ENCODE data around the gene TSHZ2. TPM values are rescaled to one million over a fixed set of nuclear protein-coding genes. Genes with fewer than 3 reads are reported as not detected.

The TSHZ2 gene
- total and polyA plus RNA-seq, 2 of the 4 experiments (the other 2 are of a cell fraction), result under 0.01 to 0.02 TPM

DNA sequence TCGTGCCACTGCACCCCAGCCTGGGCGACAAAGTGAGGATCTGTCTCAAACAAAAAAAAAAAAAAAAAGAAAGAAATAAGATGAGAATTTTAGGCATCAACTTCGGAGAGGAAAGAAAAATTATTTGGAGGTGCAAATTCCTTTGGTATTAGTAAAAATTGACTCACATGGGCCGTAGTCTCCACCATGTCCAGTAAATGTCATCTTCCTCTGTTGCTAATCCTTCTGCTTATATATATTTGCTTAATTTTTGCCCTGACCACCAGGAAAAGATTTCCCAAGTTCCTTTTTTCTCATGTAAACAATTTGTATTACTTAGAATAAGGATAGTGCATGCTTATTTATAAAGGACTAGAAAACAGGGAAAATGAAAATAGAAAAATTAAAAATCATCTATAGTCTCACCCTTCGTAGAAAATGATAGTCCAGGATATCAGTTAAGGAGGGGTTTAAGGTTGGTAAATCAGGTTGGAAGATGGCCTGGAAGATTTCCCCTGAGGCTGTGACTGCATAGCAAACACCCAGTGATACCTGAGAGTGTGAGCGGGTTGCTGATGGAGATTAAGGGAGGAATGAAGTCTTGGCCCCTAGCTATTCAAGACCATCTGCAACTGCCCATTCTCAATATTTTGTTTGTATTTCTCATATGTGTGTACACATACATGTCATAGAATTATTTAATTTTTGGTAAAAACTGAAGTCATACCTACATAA lies 380.7 kb downstream of the TSHZ2 start:
- Histone ChIP-seq H2AK5ac (ENCODE audit: low read depth, low read length) (no peak overlapping the region), H3K56ac (ENCODE audit: extremely low read depth, insufficient read depth, low read length) (no peak overlapping the region), H2AK9ac (replicated peaks; ENCODE audit: low read depth, low read length, poor library complexity) (no peak overlapping the region), H4K91ac (ENCODE audit: insufficient read depth, low read depth, low read length) (no peak overlapping the region), H3K23ac (ENCODE audit: low read depth, low read length) (no peak overlapping the region), H3K14ac (replicated peaks; ENCODE audit: low read depth, low read length) (no peak overlapping the region), H4K20me1 (ENCODE audit: insufficient read depth, low read length) (no peaks in the 10 kb centered on the region), H2BK5ac (ENCODE audit: low read depth, low read length, poor library complexity, severe bottlenecking) (no peak overlapping the region), H3K4me1 (ENCODE audit: control insufficient read depth, insufficient read depth, low read length) (peaks cover 5% of the 10 kb centered on the region; the same call in 1 of the 2 replicates), H2BK20ac (ENCODE audit: low read depth, low read length) (peak overlapping the region; percentile 76; the same call in 1 of the 2 replicates), H3K4me2 (ENCODE audit: low read depth, low read length) (no peak overlapping the region), H3K36me3 (ENCODE audit: control insufficient read depth, insufficient read depth, low read length) (no peaks in the 10 kb centered on the region), H2BK120ac (ENCODE audit: low read depth, low read length) (no peak overlapping the region), H3K79me1 (ENCODE audit: low read depth in 1 of 2, low read length in 2 of 2) (no peaks in the 10 kb centered on the region), H3K9me3 (ENCODE audit: control insufficient read depth, insufficient read depth, low read length) (peaks cover 3% of the 10 kb centered on the region), H3K9ac (ENCODE audit: low read depth, low read length) (no peak overlapping the region), H3K4ac (ENCODE audit: low read depth, low read length) (no peak overlapping the region; the same call in 1 of the 2 replicates), H2BK15ac (ENCODE audit: low read depth, low read length) (no peak overlapping the region), H4K8ac (ENCODE audit: low read depth in 2 of 2, low read length in 2 of 2) (peak overlapping the region in 1 of 2 experiments; percentile 23; a peak in 1 of 4 replicates), H2AFZ (replicated peaks; ENCODE audit: low read length, poor library complexity) (no peak overlapping the region), H4K5ac (ENCODE audit: low read depth, low read length) (no peak overlapping the region; the same call in 1 of the 2 replicates), H3K18ac (ENCODE audit: low read depth, low read length) (no peak overlapping the region; the same call in 1 of the 2 replicates), H3K27ac (ENCODE audit: insufficient read depth, low read length) (peak overlapping the region; percentile 84), H3K9me1 (ENCODE audit: insufficient read depth, low read length) (no peaks in the 10 kb centered on the region), H3K27me3 (ENCODE audit: control insufficient read depth, insufficient read depth, low read length) (no peaks in the 10 kb centered on the region), H3K4me3 (ENCODE audit: insufficient read depth, low read depth, low read length) (no peak overlapping the region)
- dilution Hi-C loops (cut with HindIII; ENCODE audit: low sequenced_read_pairs, unreplicated experiment), result no loop called here
- WGBS, 2 experiments (ENCODE audit: extremely low coverage in 2 of 2, insufficient read length in 1 of 2), result no CpG with 5 or more reads among the region's 6 CpGs
- CTCF ChIA-PET, result no interaction called here
- intact Hi-C loops (cut with micrococcal nuclease), result no loop called here
- in situ Hi-C loops (cut with MboI; ENCODE audit: low sequenced_read_pairs), result no loop called here
- ATAC-seq (ENCODE audit: low read depth), result peak; percentile 63
- TF ChIP-seq NFE2L2 (IDR thresholded peaks at IDR 0.05; ENCODE audit: low read depth, low read length) (no peak), POLR2A (IDR thresholded peaks at IDR 0.05; ENCODE audit: low read depth, low read length) (no peak), MAFK (IDR thresholded peaks at IDR 0.05; ENCODE audit: low read depth, low read length) (no peak), FOS (IDR thresholded peaks at IDR 0.05; ENCODE audit: low read depth, low read length) (no peak), CEBPB (IDR thresholded peaks at IDR 0.05; ENCODE audit: low read depth, low read length) (no peak)
- TF ChIP-seq, protein P1, sequence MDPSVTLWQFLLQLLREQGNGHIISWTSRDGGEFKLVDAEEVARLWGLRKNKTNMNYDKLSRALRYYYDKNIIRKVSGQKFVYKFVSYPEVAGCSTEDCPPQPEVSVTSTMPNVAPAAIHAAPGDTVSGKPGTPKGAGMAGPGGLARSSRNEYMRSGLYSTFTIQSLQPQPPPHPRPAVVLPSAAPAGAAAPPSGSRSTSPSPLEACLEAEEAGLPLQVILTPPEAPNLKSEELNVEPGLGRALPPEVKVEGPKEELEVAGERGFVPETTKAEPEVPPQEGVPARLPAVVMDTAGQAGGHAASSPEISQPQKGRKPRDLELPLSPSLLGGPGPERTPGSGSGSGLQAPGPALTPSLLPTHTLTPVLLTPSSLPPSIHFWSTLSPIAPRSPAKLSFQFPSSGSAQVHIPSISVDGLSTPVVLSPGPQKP (IDR thresholded peaks at IDR 0.05; ENCODE audit: borderline replicate concordance, low read depth, low read length), result no peak
- POLR2A ChIA-PET (ENCODE audit: unreplicated experiment), result no interaction called here
- no peak for DNase-seq
- no TSS peak for BruUV-seq (replicated peaks)

Measured in IMR-90 (cell line).